Brain microvascular endothelial cell (primary cell): ENCODE measurements around the gene HNRNPM.
"Not testable (repeated sequence)": the region's sequence is repeated elsewhere in the genome, so short reads cannot be mapped to it uniquely, and the experiment has no call there.

ENCODE experiments used
- DNase-seq: peaks from one replicate; pipeline ENCODE4 v3.0.0-alpha.2; 2020
- H3K27ac ChIP-seq: fragments of 250-450 bp; sonication (Bioruptor Pico); 2 replicates; pipeline ENCODE4 v1.5.1; 2020; ENCODE audit warnings: mild to moderate bottlenecking, moderate library complexity
- H3K27me3 ChIP-seq: fragments of 250-450 bp; sonication (Bioruptor Pico); replicated peaks from 2 replicates; pipeline ENCODE4 v1.5.1; 2020; ENCODE audit warnings: mild to moderate bottlenecking
- H3K36me3 ChIP-seq: fragments of 250-450 bp; sonication (Bioruptor Pico); replicated peaks from 2 replicates; pipeline ENCODE4 v1.5.1; 2020; ENCODE audit warnings: mild to moderate bottlenecking
- H3K4me3 ChIP-seq: 2 replicates; pipeline ENCODE4 v1.5.1; 2011; ENCODE audit warnings: low read depth, mild to moderate bottlenecking, control low read depth, low read length, moderate library complexity
- CTCF ChIP-seq: IDR thresholded peaks from 2 replicates; pipeline ENCODE4 v1.5.1; 2011; ENCODE audit warnings: low read depth, mild to moderate bottlenecking, moderate library complexity, low read length, control low read depth, inconsistent platforms; ENCODE audit errors: missing control alignments
- in situ Hi-C: cut with HindIII; loops from 2 replicates; pipeline ENCODE4 v1.10.0; 2017; ENCODE audit warnings: low sequenced_read_pairs, low pct_ligation_motif_present

The HNRNPM gene

GRCh38 chr19:8429826-8430225 is 14.9 kb upstream of the HNRNPM start:
- no peak overlapping the region for H3K27ac ChIP-seq
- no peak overlapping the region for H3K4me3 ChIP-seq
- in situ Hi-C loops: no loop called here
- H3K36me3 ChIP-seq: peaks cover 2% of the 10 kb centered on the region
- no peak for DNase-seq
- TF ChIP-seq CTCF: no peak
- no peaks in the 10 kb centered on the region for H3K27me3 ChIP-seq

GRCh38 chr19:8430650-8431049 is 14.1 kb upstream of the HNRNPM start:
- in situ Hi-C loops: no loop called here
- no peak for DNase-seq

DNA sequence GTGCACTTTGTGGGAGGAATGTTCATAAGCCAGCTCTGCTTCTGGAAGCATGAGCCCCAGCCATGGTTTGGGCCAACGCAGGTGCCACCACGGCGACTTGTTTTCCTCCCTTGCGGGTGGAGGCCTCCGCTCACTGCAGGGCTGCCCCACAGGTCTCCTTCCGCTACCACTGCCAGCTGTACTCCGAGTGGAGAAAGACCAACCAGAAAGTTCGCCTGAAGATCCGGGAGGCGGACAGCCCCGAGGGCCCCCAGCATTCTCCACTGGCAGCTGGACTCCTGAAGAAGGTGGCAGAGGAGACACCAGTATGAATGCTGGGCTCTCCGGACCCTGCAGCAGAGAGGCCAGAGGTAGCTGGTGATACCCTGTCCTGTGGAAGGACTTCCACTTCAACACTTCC is 6.5 kb upstream of the HNRNPM start:
- no peak overlapping the region for H3K27ac ChIP-seq
- no peak for DNase-seq

More at GRCh38 chr19:8430650-8431049, 14.1 kb upstream of the HNRNPM start:
- Histone ChIP-seq H3K4me3 (no peak overlapping the region), H3K27me3 (no peaks in the 10 kb centered on the region), H3K27ac (no peak overlapping the region), H3K36me3 (peaks cover 2% of the 10 kb centered on the region)
- TF ChIP-seq CTCF: no peak

DNA sequence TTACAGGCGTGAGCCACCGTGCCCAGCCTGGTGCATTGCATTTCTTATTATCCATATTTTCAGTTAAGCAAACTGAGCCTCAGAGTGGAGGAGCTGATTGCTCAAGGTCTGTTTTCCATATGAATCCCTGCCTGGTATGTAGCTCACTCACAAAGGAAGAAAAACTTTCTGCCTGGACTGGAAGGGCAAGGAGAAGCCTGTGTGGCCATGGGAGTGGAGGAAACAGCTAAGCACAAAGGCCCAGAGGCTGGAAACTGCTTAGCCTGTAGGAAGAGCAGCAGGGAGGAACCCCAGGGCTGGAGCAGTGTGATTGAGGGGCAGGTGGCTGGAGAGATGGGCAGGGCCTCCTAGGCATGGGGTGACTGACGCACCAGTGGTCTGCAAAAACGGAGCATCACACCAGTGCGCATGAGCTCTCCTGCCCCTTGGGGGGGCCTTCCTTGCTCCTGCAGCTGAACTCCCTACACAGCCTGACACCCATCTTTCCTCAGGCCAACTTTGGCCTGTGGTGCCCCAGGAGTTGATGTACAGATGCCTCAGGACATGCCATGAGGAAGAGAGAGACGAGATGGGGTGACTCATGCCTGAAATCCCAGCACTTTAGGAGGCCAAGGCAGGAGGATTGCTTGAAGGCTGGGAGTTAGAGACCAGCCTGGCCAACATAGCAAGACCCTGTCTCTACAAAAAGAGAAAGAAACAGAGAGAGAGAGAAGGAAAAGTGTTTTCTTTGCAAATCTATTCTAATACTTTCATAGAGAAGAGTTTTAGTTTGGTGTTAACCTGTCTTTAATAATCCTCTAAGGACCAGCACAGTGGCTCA is 2.8 kb upstream of the HNRNPM start:
- DNase-seq: no peak
- in situ Hi-C loops: no loop called here
- Histone ChIP-seq H3K4me3 (no peak overlapping the region), H3K36me3 (peaks cover 3% of the 10 kb centered on the region), H3K27me3 (no peaks in the 10 kb centered on the region), H3K27ac (no peak overlapping the region)
- no peak for TF ChIP-seq CTCF

More for the DNA sequence above, 6.5 kb upstream of the HNRNPM start:
- TF ChIP-seq CTCF: no peak
- Histone ChIP-seq H3K36me3 (no peaks in the 10 kb centered on the region), H3K27me3 (no peaks in the 10 kb centered on the region), H3K4me3 (no peak overlapping the region)
- in situ Hi-C loops: no loop called here

- H3K4me3 ChIP-seq: peak overlapping the region; percentile 65
Observed at GRCh38 chr19:8444140-8444676, 567 bp upstream of the HNRNPM start.

GRCh38 chr19:8445488-8446001 is 770 bp downstream of the HNRNPM start:
- TF ChIP-seq CTCF: no peak
- Histone ChIP-seq H3K27ac (peak overlapping the region; percentile 84), H3K27me3 (no peaks in the 10 kb centered on the region), H3K36me3 (peaks cover 7% of the 10 kb centered on the region), H3K4me3 (peak overlapping the region; percentile 86)
- in situ Hi-C loops: no loop called here
- DNase-seq: no peak

More at GRCh38 chr19:8444140-8444676, 567 bp upstream of the HNRNPM start:
- DNase-seq, in situ Hi-C loops, H3K36me3 ChIP-seq, H3K27me3 ChIP-seq: not testable (repeated sequence)
- H3K27ac ChIP-seq: peak overlapping the region; percentile 84
